ENCODE measurements around the gene GMEB2. TPM values are rescaled to one million over a fixed set of nuclear protein-coding genes. Genes with fewer than 3 reads are reported as not detected.

The GMEB2 gene
- total and polyA plus RNA-seq, 10 of the 15 experiments (the other 5 are each of a cell fraction or from before 2014, with no cell fraction given), result 0.08 to 15.1 (median 6.9) TPM

- in situ Hi-C loops (cut with MboI), result no loop called here
- no peaks in the 10 kb centered on the region for H3K9me3 ChIP-seq (replicated peaks; ENCODE audit: control insufficient read depth, insufficient read depth, low read length)
- no TSS peak for BruUV-seq (replicated peaks)
- no peak for FAIRE-seq
- H3K4me3 ChIP-seq, result no peak overlapping the region
- no peaks in the 10 kb centered on the region for H3K36me3 ChIP-seq (ENCODE audit: control insufficient read depth in 2 of 2, insufficient read depth in 2 of 2, low read length in 1 of 2)
- intact Hi-C loops (cut with micrococcal nuclease; ENCODE audit: unreplicated experiment), result no loop called here
- ChIA-PET RAD21 (ENCODE audit: unreplicated experiment) (interaction anchor here (0.6 to 1.6 kb wide), 2 partner anchors 8 to 108 kb away, joined by 3 to 4 read pairs; no protein-coding TSS in a partner anchor), POLR2A (no interaction called here), CTCF (no interaction called here), SMC1A (ENCODE audit: uncharacterized antibody, unreplicated experiment) (no interaction called here)
- no peak overlapping the region for H2AFZ ChIP-seq (ENCODE audit: control insufficient read depth, low read depth, low read length)
- DNase-seq (ENCODE audit: low read depth, low spot score), result no peak
- no peaks in the 10 kb centered on the region for H4K20me1 ChIP-seq (ENCODE audit: control insufficient read depth, insufficient read depth)
- H3K4me2 ChIP-seq (ENCODE audit: control insufficient read depth, insufficient read depth), result no peak overlapping the region
- H3K27ac ChIP-seq (ENCODE audit: control insufficient read depth, insufficient read depth), result no peak overlapping the region
- ATAC-seq, result no peak
- peak; percentile 4; the same call in 1 of the 2 replicates for TF ChIP-seq NR2F1 (conservative IDR thresholded peaks at IDR 0.05)
- no peak for TF ChIP-seq NKRF (conservative IDR thresholded peaks at IDR 0.05)
- H3K4me1 ChIP-seq (ENCODE audit: control insufficient read depth, insufficient read depth, low read length), result peaks cover 12% of the 10 kb centered on the region; the same call in 1 of the 2 replicates
- WGBS (ENCODE audit: insufficient coverage, insufficient replicate concordance, low lambda C conversion rate, missing lambda C conversion rate), result 50% methylated on average over 27 of the region's 27 CpGs
- no peak overlapping the region for H3K9ac ChIP-seq (ENCODE audit: control insufficient read depth, insufficient read depth, low read length)
- H3K79me2 ChIP-seq (ENCODE audit: control insufficient read depth, insufficient read depth, low read length), result no peaks in the 10 kb centered on the region
- H3K27me3 ChIP-seq (replicated peaks in 1 of 2; ENCODE audit: control insufficient read depth in 2 of 2, insufficient read depth in 2 of 2, low read length in 1 of 2), result no peaks in the 10 kb centered on the region; a peak in 1 of 4 replicates
Measured at GRCh38 chr20:63544241-63544957, 82.5 kb downstream of the GMEB2 start.

GRCh38 chr20:63543733-63544132, 83.2 kb downstream of the GMEB2 start:
- ChIA-PET POLR2A (interaction anchor here (1.1 to 1.5 kb wide), 3 partner anchors 8 to 98 kb away, joined by 3 read pairs; partner anchors contain the start of gene PPDPF), SMC1A (ENCODE audit: uncharacterized antibody, unreplicated experiment) (no interaction called here), RAD21 (ENCODE audit: unreplicated experiment) (interaction anchor here (1.2 to 1.6 kb wide), 2 partner anchors 9 to 19 kb away, joined by 3 to 4 read pairs; no protein-coding TSS in a partner anchor), CTCF (interaction anchor here (1.3 kb wide), 1 partner anchor 9 kb away, joined by 9 read pairs; no protein-coding TSS in a partner anchor)
- H3K27ac ChIP-seq (ENCODE audit: control insufficient read depth, insufficient read depth), result no peak overlapping the region
- H3K9ac ChIP-seq (ENCODE audit: control insufficient read depth, insufficient read depth, low read length), result no peak overlapping the region
- intact Hi-C loops (cut with micrococcal nuclease; ENCODE audit: unreplicated experiment), result no loop called here
- no peaks in the 10 kb centered on the region for H4K20me1 ChIP-seq (ENCODE audit: control insufficient read depth, insufficient read depth)
- BruUV-seq (replicated peaks), result no TSS peak
- WGBS (ENCODE audit: insufficient coverage, insufficient replicate concordance, low lambda C conversion rate, missing lambda C conversion rate), result 52% methylated on average over 6 of the region's 6 CpGs
- in situ Hi-C loops (cut with MboI), result no loop called here
- TF ChIP-seq ZBTB33 (IDR thresholded peaks at IDR 0.05) (no peak), NBN (IDR thresholded peaks at IDR 0.05) (0 out of 2 replicates have a peak, but pooled peaks have one; percentile 24), PKNOX1 (IDR thresholded peaks at IDR 0.05) (peak; percentile 22; the same call in 1 of the 2 replicates), ZNF24 (IDR thresholded peaks at IDR 0.05) (peak; percentile 99)
- H3K9me3 ChIP-seq (replicated peaks; ENCODE audit: control insufficient read depth, insufficient read depth, low read length), result no peaks in the 10 kb centered on the region
- peaks cover 13% of the 10 kb centered on the region; the same call in 1 of the 2 replicates for H3K4me1 ChIP-seq (ENCODE audit: control insufficient read depth, insufficient read depth, low read length)
- no peaks in the 10 kb centered on the region for H3K27me3 ChIP-seq (replicated peaks in 1 of 2; ENCODE audit: control insufficient read depth in 2 of 2, insufficient read depth in 2 of 2, low read length in 1 of 2)
- no peak overlapping the region for H2AFZ ChIP-seq (ENCODE audit: control insufficient read depth, low read depth, low read length)
- H3K36me3 ChIP-seq (ENCODE audit: control insufficient read depth in 2 of 2, insufficient read depth in 2 of 2, low read length in 1 of 2), result no peaks in the 10 kb centered on the region
- H3K4me2 ChIP-seq (ENCODE audit: control insufficient read depth, insufficient read depth), result no peak overlapping the region
- ATAC-seq (no peak), DNase-seq (ENCODE audit: low read depth, low spot score) (no peak), FAIRE-seq (no peak)
- H3K79me2 ChIP-seq (ENCODE audit: control insufficient read depth, insufficient read depth, low read length), result no peaks in the 10 kb centered on the region
- no peak overlapping the region for H3K4me3 ChIP-seq
